Lower leg skin (tissue), 3 donors: Measurements from ENCODE around the gene QPCTL.

Source experiments
- POLR2A ChIP-seq, 2 donors: fragments of 450-650 bp; IDR thresholded peaks; one replicate each; pipeline ENCODE4 v1.6.1; 2016 to 2017; ENCODE audit warnings: antibody characterized with exemption in 2 of 2, mild to moderate bottlenecking in 1 of 2, moderate library complexity in 1 of 2
- TF ChIP-seq, protein P1 (sequence below), 3 donors: fragments of 450-650 bp; IDR thresholded peaks; one replicate each; pipeline ENCODE4 v1.5.1; 2016; ENCODE audit warnings: antibody characterized with exemption in 3 of 3, mild to moderate bottlenecking in 3 of 3, moderate library complexity in 2 of 3

DNA sequence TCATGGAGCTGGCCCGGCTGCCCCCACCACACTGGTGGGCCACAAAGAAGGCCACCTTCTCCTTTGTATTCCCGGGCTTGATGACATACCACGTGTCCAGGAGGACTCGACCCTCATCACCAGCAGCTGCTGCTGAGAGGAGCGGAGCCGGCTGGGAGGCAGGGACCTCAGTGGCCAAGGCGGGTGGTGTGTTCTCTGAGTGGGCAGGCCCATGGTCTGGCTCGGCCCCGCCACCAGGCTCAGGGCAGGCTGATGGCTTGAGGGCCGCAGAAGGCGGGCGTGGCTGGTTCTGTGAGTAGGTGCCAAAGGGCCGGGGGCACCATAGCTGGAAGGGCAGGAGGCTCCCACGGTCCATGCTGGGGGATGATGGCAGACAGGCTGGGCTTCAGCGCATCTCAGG, 20.7 kb downstream of the QPCTL start:
- no peak for TF ChIP-seq POLR2A (IDR thresholded peaks at IDR 0.05)
- TF ChIP-seq, protein P1, sequence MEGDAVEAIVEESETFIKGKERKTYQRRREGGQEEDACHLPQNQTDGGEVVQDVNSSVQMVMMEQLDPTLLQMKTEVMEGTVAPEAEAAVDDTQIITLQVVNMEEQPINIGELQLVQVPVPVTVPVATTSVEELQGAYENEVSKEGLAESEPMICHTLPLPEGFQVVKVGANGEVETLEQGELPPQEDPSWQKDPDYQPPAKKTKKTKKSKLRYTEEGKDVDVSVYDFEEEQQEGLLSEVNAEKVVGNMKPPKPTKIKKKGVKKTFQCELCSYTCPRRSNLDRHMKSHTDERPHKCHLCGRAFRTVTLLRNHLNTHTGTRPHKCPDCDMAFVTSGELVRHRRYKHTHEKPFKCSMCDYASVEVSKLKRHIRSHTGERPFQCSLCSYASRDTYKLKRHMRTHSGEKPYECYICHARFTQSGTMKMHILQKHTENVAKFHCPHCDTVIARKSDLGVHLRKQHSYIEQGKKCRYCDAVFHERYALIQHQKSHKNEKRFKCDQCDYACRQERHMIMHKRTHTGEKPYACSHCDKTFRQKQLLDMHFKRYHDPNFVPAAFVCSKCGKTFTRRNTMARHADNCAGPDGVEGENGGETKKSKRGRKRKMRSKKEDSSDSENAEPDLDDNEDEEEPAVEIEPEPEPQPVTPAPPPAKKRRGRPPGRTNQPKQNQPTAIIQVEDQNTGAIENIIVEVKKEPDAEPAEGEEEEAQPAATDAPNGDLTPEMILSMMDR (IDR thresholded peaks at IDR 0.05) = no peak
